Body of pancreas (tissue), 4 donors: ENCODE measurements around the gene RELB.

Source experiments
- POLR2A ChIP-seq, 3 donors: fragments of 450-650 bp; IDR thresholded peaks; one replicate each; pipeline ENCODE4 v1.6.1; 2016; ENCODE audit warnings: antibody characterized with exemption in 3 of 3, mild to moderate bottlenecking in 2 of 3
- TF ChIP-seq, protein P1 (sequence below), 7 experiments: fragments of 450-650 bp in 4 of 7; fragments of 200-600 bp in 3 of 7; sonication (generic) in 3 of 7; IDR thresholded peaks; one replicate each; pipeline ENCODE4 v1.5.1; 2016 to 2019; ENCODE audit warnings: antibody characterized with exemption in 7 of 7

DNA sequence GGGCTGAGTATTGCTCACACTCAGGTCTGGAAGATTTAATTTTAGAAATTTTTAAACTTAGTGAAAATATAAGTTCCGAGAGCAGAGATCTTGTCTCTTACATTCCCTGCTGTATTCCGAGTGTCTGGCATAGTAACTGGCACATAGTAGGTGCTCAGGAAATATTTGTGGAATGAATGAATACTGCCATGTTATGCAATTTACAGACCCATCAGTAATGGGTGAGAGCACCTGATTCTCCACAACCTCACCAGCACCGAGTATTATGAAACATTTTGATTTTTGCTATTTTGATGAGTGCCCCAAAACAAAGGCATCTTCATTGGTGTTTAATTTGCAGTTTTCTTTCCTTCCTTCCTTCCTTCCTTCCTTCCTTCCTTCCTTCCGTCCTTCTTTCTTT is 21.8 kb downstream of the RELB start:
- TF ChIP-seq, protein P1, sequence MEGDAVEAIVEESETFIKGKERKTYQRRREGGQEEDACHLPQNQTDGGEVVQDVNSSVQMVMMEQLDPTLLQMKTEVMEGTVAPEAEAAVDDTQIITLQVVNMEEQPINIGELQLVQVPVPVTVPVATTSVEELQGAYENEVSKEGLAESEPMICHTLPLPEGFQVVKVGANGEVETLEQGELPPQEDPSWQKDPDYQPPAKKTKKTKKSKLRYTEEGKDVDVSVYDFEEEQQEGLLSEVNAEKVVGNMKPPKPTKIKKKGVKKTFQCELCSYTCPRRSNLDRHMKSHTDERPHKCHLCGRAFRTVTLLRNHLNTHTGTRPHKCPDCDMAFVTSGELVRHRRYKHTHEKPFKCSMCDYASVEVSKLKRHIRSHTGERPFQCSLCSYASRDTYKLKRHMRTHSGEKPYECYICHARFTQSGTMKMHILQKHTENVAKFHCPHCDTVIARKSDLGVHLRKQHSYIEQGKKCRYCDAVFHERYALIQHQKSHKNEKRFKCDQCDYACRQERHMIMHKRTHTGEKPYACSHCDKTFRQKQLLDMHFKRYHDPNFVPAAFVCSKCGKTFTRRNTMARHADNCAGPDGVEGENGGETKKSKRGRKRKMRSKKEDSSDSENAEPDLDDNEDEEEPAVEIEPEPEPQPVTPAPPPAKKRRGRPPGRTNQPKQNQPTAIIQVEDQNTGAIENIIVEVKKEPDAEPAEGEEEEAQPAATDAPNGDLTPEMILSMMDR (IDR thresholded peaks at IDR 0.05) = no peak
- no peak for TF ChIP-seq POLR2A (IDR thresholded peaks at IDR 0.05)
